Measurements from ENCODE around the gene TRIM65. TPM values are rescaled to one million over a fixed set of nuclear protein-coding genes. Genes with fewer than 3 reads are reported as not detected.

Gene TRIM65
- total RNA-seq, 2 donors from 2014 or later = 8.4 to 9.9 TPM

DNA sequence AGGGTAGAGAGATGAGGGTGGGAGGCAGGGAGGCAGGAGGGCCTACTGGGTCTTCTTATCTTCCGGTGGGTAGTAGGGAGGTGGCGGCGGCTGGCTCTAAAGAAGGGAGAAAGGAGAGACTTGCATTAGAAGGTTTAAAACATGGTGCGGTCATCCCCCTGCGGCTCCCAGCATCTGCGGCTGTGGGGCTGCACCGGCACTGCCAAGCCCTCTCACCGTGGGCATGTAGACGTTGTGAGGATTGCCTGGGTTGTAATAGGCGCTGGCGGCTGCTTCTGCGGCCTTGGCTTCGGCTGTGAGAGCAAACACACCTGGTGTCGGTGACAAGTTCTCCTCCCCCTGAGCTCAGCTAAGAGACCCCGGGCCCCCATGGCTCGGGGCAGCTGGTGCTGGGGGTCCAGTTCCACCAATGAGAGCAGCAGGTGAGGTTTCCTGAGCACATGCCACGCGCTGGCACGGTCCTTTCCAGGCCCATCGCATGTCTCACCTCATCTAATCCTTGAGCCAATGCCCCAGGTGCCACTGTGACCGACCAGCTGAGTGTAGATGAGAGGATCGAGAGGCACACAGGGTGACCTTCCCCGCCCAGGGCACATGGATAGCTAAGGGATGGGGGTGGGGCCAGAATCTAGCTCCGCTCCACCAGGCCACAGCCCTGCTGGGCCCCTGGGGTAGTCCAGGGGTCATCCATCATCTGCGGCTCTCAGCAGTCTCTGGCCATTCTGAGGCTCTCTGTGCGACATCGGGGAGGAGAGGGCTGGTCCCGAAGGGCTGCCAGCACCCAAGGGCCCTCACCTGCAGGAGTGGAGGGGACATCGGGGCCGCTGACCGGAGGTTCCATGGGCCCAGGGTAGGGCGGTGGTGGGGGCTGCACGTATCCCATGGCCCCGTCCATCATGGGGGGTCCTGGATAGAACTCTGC, 49.8 kb downstream of the TRIM65 start:
- intact Hi-C loops (cut with DNase I) = loop anchor here in 1 of 2 donors (10.0 kb wide), 1 partner anchor 72 kb away; a partner anchor contains a TSS
- ATAC-seq (no peak), DNase-seq (no peak)

- no peak for DNase-seq
- intact Hi-C loops (cut with DNase I) = loop anchor here in 1 of 2 donors (10.0 kb wide), 1 partner anchor 71 kb away; a partner anchor contains a TSS
- no peak for ATAC-seq
Observed at GRCh38 chr17:75845933-75846691, 50.6 kb downstream of the TRIM65 start.

DNA sequence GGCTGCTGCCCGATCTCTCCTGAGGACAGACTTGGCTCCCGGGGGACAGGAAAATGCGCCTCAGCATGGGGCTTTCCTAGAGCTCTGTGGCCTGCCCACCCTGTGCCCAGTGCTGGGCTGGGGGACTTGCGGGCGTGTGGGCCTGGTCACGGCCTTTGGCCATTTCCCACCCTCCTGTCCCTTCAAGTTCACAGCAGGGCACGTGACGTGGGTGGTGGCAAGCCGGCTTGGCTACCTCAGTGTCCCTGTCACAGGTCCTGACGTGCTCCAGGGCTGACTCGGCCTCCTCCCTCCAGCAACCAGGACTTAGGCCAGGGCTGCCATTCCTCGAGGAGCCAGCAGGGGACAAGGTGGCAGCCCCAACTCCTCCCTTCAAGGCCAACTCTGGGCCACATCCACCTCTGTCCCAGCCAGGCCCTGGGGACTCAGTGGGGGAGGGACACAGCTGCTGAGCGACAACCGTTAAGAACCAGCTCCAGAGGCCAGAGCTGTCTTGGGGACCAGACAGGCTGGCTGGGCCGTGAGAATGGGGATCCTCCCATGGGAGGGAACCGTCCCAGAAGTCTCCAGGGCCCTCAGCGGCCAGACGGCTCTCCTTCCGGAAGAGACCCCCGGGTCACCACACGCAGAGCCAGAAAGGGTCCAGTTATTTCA, 51.6 kb downstream of the TRIM65 start:
- DNase-seq (peak; percentile 85), ATAC-seq (peak; percentile 68 to 74)
- intact Hi-C loops (cut with DNase I) = loop anchor here in 1 of 2 donors (10.0 kb wide), 1 partner anchor 70 kb away; a partner anchor contains a TSS

DNA sequence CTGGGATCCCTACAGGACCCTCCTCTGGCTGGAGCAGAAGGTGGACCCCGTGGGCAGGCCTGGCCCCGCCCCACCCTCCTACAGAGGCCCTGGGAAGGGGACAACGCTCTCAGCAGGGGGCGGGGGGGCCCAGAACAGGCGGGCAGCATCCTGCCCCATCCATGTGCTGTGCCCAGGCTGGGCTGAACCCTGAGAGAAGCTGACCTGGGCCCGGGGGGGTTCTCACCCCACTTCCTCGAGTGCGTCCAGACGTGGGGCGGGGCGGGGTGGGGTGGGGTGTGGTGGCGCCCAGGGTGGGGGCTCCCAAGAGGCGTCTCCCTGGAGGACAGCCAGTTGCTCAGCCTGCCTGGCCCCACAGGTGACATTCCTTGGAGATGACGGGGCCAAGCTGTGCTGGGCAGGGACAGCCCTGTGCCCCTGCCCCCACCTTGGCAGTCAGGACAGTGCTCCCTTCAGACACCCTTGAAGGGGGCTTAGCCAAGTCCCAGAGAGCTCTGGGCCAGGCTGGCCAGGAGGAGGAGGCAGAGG, 52.2 kb downstream of the TRIM65 start:
- intact Hi-C loops (cut with DNase I) = loop anchor here in 1 of 2 donors (10.0 kb wide), 1 partner anchor 70 kb away; a partner anchor contains a TSS
- ATAC-seq = peak; percentile 38 to 67
- no peak for DNase-seq

DNA sequence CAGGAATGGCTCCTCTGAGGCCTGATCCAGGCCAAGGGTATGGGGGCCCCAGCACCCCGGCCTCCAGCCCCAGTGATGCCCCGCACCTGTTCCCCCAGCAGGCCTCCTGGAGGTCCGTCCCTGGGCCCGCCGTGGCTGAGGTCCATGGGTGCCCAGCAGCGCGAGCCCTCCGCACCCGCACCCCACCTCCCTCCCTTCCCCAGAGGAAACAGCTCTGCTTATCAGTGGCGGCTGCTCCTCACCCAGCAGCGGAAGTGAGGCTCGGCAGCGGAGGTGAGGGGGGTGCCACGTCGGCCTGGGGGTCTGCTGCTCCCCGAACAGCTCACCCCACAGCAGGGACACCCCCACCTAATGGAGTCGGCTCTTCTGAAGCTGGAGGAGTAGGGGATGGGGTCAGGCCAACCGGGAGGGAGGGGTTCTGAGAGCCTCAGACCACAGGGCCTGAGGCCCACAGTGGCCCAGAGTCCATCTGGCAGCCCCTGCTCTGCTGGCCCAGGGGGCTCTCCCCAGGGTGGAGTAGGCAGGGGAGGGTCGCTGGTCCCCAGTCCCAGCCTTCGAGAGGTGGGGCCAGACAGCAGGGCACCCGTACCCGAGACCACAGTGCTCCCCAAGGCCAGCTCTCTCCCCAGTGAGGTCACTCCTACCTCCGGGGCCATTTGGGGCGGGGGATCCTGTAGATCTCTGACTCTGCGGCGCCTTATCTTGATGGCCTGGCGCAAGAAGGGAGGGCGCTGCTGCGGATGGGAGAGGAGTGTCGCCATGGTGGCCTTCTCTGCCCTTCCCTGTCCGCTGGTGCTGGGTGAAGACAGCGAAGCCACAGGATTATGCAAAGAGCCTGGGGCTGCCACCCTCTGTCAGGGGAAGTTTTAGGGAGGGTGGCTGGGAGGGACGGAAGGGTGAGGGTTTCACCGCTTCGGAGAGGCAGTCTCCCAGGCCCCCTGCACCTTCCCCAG, 52.9 kb downstream of the TRIM65 start, which contains the start of gene UNC13D:
Gene UNC13D (minus strand): TSS at position 828 of the 953 bp plus-strand sequence. CDS start 67 bp downstream, at position 761.
- intact Hi-C loops (cut with DNase I) = loop anchor here in 1 of 2 donors (10.0 kb wide), 1 partner anchor 69 kb away; a partner anchor contains a TSS

DNA sequence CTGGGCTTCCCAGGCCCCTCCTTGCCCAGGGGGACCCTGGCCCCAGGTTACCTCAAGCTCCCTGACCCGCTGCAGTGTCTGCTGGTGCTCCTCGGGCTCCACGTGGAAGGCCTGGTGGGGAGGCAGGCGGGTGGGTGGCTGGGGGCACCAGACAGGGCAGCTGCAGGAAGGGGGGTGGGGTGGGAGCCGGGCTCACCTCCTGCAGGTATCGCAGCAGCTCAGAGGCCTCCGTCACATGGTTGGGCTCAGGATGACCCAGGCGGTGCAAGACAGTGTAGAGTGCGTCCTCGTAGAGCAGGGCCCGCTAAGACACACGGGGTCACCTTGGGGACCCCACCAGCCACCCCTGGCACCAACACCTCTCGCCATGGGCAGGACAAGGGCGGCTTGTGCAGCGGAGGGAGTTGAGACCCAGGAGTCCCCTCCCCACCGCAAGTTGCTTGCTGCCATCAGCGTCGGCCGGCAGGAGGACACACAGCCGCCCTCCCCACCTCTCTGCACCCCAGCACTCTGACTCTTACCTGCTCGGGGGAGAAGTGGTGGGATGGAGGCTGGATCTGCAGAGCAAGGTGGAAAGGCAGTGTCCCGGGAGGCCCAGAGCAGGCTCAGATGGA, 53.7 kb downstream of the TRIM65 start:
- DNase-seq = peak; percentile 25
- intact Hi-C loops (cut with DNase I) = loop anchor here in 1 of 2 donors (10.0 kb wide), 1 partner anchor 68 kb away; a partner anchor contains a TSS
- ATAC-seq = no peak

More for the DNA sequence above, 52.9 kb downstream of the TRIM65 start, which contains the start of gene UNC13D:
- ATAC-seq (peak; percentile 20 to 32), DNase-seq (no peak)

DNA sequence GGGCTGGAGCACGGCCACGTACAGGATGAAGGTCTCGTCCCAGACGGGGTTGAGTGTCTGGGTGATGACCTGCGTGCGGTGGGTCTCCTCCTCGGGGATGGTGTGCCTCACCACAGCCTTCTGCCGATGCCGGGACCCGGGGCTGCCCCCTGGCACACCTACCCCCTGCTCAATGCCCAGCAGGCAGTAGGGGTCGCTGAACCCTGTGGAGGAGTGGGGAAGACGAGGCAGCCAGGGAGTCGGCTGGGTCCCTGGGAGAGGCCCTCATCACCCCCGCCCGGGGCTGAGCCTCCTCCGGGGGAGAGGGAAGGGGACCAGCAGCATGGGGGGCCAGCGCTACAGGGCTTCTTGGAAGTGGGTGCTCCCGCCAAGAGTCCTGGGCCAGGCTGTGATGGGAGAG, 54.3 kb downstream of the TRIM65 start:
- no peak for ATAC-seq
- intact Hi-C loops (cut with DNase I) = loop anchor here in 1 of 2 donors (10.0 kb wide), 1 partner anchor 68 kb away; a partner anchor contains a TSS

GRCh38 chr17:75840799-75841164, 56.0 kb downstream of the TRIM65 start:
- DNase-seq (no peak), ATAC-seq (no peak)
- intact Hi-C loops (cut with DNase I) = loop anchor here in 1 of 2 donors (10.0 kb wide), 1 partner anchor 66 kb away; a partner anchor contains a TSS

More for the DNA sequence above, 54.3 kb downstream of the TRIM65 start:
- no peak for DNase-seq

DNA sequence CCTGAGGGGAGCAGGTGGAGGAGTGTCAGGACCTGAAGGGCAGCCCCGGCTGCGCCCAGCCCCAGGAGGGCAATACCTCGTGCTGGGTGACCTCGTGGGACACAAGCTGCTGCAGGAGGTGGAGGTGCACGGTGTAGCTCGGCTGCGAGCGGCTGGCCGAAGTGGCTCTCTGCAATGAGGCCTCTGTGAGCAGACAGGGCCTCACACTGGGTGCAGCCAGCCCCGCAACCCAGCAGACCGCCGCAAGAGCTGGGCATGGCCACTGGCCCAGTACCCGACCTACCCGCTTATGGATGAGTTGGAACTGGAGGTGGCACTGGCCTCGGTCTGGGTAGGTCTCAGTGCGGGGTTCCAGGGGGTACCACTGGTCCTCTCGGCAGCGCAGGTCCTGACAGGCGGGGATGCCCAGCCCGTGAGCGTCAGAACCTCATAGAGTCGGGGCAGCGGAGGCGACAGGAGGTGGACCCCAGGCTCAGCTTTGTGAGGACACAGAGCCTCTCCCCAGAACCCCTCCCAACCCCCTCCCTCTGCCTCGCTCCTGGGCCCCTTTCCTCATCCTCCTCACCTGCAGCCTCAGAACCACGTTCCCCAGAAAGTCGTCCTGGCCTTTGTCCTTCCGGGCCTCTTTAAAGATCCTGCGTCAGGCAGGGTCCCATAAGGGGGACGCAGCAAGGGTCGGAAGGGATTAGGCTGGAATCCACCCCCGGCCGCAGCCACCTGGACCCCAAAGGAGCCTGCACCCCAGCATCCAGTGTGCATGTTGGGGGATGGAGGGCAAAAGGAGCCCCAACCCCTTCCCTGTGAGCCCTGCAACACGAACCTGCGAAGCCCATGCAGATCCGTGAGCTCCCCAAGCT, 56.6 kb downstream of the TRIM65 start:
- DNase-seq = no peak
- intact Hi-C loops (cut with DNase I) = loop anchor here in 1 of 2 donors (10.0 kb wide), 1 partner anchor 65 kb away; a partner anchor contains a TSS
- no peak for ATAC-seq

Other genes starting within 250 kb of the TRIM65 start
- gene RECQL5, start 229.8 kb downstream of the TRIM65 start, total RNA-seq = 10 to 100 TPM; 11.3 to 15.5 TPM
- gene SAP30BP, start 229.6 kb downstream of the TRIM65 start, total RNA-seq = 10 to 100 TPM; 47.2 to 59.6 TPM
- gene ITGB4, start 175.5 kb downstream of the TRIM65 start, total RNA-seq = 10 to 100 TPM; 18.9 to 26.9 TPM
- 10 to 100 TPM; 22.0 to 22.9 TPM for gene GALK1, start 131.8 kb downstream of the TRIM65 start, total RNA-seq
- 10 to 100 TPM; 15.8 to 17.8 TPM for gene UNK, start 112.1 kb downstream of the TRIM65 start, total RNA-seq
- gene UNC13D, start 52.5 kb downstream of the TRIM65 start, total RNA-seq = 10 to 100 TPM; 22.1 to 34.0 TPM
- gene WBP2, start 41.6 kb downstream of the TRIM65 start, total RNA-seq = 100 to 1,000 TPM; 106 to 122 TPM
- gene TRIM47, start 18.4 kb downstream of the TRIM65 start, total RNA-seq = 10 to 100 TPM; 22.9 to 25.3 TPM
- 10 to 100 TPM; 73.7 to 83.4 TPM for gene MRPL38, start 7.9 kb upstream of the TRIM65 start, total RNA-seq
- gene FBF1, start 44.1 kb upstream of the TRIM65 start, total RNA-seq = 1 to 10 TPM; 3.0 to 4.7 TPM
- 10 to 100 TPM; 57.8 to 62.0 TPM for gene ACOX1, start 82.2 kb upstream of the TRIM65 start, total RNA-seq
- 10 to 100 TPM; 10.2 to 12.2 TPM for gene TEN1, start 82.3 kb upstream of the TRIM65 start, total RNA-seq
- 1 to 10 TPM; 3.5 to 3.9 TPM for gene CDK3, start 103.9 kb upstream of the TRIM65 start, total RNA-seq
- under 1 TPM; 0.29 to 0.39 TPM for gene EVPL, start 130.4 kb upstream of the TRIM65 start, total RNA-seq
- 10 to 100 TPM; 51.1 to 60.1 TPM for gene SRP68, start 175.6 kb upstream of the TRIM65 start, total RNA-seq
- gene GALR2, start 177.8 kb upstream of the TRIM65 start, total RNA-seq = not detected
- gene ZACN, start 182.2 kb upstream of the TRIM65 start, total RNA-seq = not detected
- 10 to 100 TPM; 74.1 to 79.5 TPM for gene EXOC7, start 206.8 kb upstream of the TRIM65 start, total RNA-seq
- not detected for gene FOXJ1, start 244.3 kb upstream of the TRIM65 start, total RNA-seq

All from left cardiac atrium (tissue), 4 donors.